GM18858 (cell line): ENCODE measurements around the gene IL1RAPL2.
A peak's percentile ranks its signal among the peaks of the same experiment; 100 is the strongest.
"Not testable (repeated sequence)": the region's sequence is repeated elsewhere in the genome, so short reads cannot be mapped to it uniquely, and the experiment has no call there.

Source experiments
- ATAC-seq: cut with Tn5 transposase; IDR thresholded peaks from one replicate; pipeline ENCODE4 v1.9.1; 2021; ENCODE audit not compliant: unreplicated experiment

The IL1RAPL2 gene

GRCh38 chrX:104842646-104843045 is 276.6 kb downstream of the IL1RAPL2 start:
- no peak for ATAC-seq

- no peak for ATAC-seq
Observed at GRCh38 chrX:104852241-104852640, 286.2 kb downstream of the IL1RAPL2 start.

- ATAC-seq: peak; percentile 60
Observed at GRCh38 chrX:104854188-104854587, 288.2 kb downstream of the IL1RAPL2 start.

- no peak for ATAC-seq
Observed at GRCh38 chrX:104854790-104855340, 288.9 kb downstream of the IL1RAPL2 start.

GRCh38 chrX:104863466-104863865 is 297.5 kb downstream of the IL1RAPL2 start:
- no peak for ATAC-seq

- ATAC-seq: no peak
Observed at GRCh38 chrX:104864296-104864695, 298.3 kb downstream of the IL1RAPL2 start.

- ATAC-seq: no peak
Observed at GRCh38 chrX:104877504-104877903, 311.5 kb downstream of the IL1RAPL2 start.

- ATAC-seq: no peak
Observed at GRCh38 chrX:104902070-104902469, 336.1 kb downstream of the IL1RAPL2 start.

GRCh38 chrX:104909694-104910093 is 343.7 kb downstream of the IL1RAPL2 start:
- not testable (repeated sequence) for ATAC-seq

- ATAC-seq: no peak
Observed at GRCh38 chrX:104913348-104913747, 347.3 kb downstream of the IL1RAPL2 start.

- not testable (repeated sequence) for ATAC-seq
Observed at GRCh38 chrX:104914686-104915085, 348.7 kb downstream of the IL1RAPL2 start.

GRCh38 chrX:104918122-104918521 is 352.1 kb downstream of the IL1RAPL2 start:
- no peak for ATAC-seq

- ATAC-seq: no peak
Observed at GRCh38 chrX:104921584-104922205, 355.7 kb downstream of the IL1RAPL2 start.

- peak; percentile 99 for ATAC-seq
Observed at GRCh38 chrX:104922206-104922621, 356.2 kb downstream of the IL1RAPL2 start.

GRCh38 chrX:104929324-104929723 is 363.3 kb downstream of the IL1RAPL2 start:
- no peak for ATAC-seq

- no peak for ATAC-seq
Observed at GRCh38 chrX:104935581-104935980, 369.6 kb downstream of the IL1RAPL2 start.

GRCh38 chrX:104953251-104953650 is 387.3 kb downstream of the IL1RAPL2 start:
- no peak for ATAC-seq

GRCh38 chrX:104961926-104962325 is 395.9 kb downstream of the IL1RAPL2 start:
- no peak for ATAC-seq

- ATAC-seq: no peak
Observed at GRCh38 chrX:104968241-104968640, 402.2 kb downstream of the IL1RAPL2 start.

- no peak for ATAC-seq
Observed at GRCh38 chrX:104972737-104973136, 406.7 kb downstream of the IL1RAPL2 start.

- no peak for ATAC-seq
Observed at GRCh38 chrX:104987063-104987462, 421.1 kb downstream of the IL1RAPL2 start.

GRCh38 chrX:104988038-104988437 is 422.0 kb downstream of the IL1RAPL2 start:
- no peak for ATAC-seq

- ATAC-seq: no peak
Observed at GRCh38 chrX:104995546-104995945, 429.5 kb downstream of the IL1RAPL2 start.
